NB4 (cell line): ENCODE measurements around the gene INHBC.
A peak's percentile ranks its signal among the peaks of the same experiment; 100 is the strongest.
"Not testable (repeated sequence)": the region's sequence is repeated elsewhere in the genome, so short reads cannot be mapped to it uniquely, and the experiment has no call there.

Experiments
- DNase-seq: peaks from one replicate; pipeline ENCODE4 v3.0.0; 2010; ENCODE audit warnings: low read depth
- H3K4me3 ChIP-seq: one replicate; pipeline ENCODE4 v1.5.1; 2011; ENCODE audit warnings: mild to moderate bottlenecking, low read depth, low read length, moderate library complexity
- CTCF ChIP-seq: IDR thresholded peaks from one replicate; pipeline ENCODE4 v1.5.1; 2012; ENCODE audit warnings: low read depth, low read length
- MAX ChIP-seq: IDR thresholded peaks from 2 replicates; pipeline ENCODE4 v1.6.1; 2011; ENCODE audit warnings: low read depth, low read length
- MYC ChIP-seq: IDR thresholded peaks from 2 replicates; pipeline ENCODE4 v1.6.1; 2011; ENCODE audit warnings: low read depth, low read length
- POLR2A ChIP-seq: IDR thresholded peaks from 2 replicates; pipeline ENCODE4 v1.6.1; 2011; ENCODE audit warnings: mild to moderate bottlenecking; ENCODE audit not compliant: insufficient read length; ENCODE audit errors: extremely low read depth

Gene INHBC

GRCh38 chr12:57415088-57415487 lies 19.5 kb upstream of the INHBC start:
- no peak for DNase-seq
- H3K4me3 ChIP-seq: no peak overlapping the region
- no peak for TF ChIP-seq CTCF
- no peak for TF ChIP-seq MYC
- TF ChIP-seq POLR2A: no peak
- TF ChIP-seq MAX: no peak

- TF ChIP-seq CTCF: no peak
- TF ChIP-seq MYC: no peak
- no peak for TF ChIP-seq POLR2A
- TF ChIP-seq MAX: no peak
- no peak overlapping the region for H3K4me3 ChIP-seq
- peak; percentile 24 for DNase-seq
Measured at GRCh38 chr12:57416039-57416996, 18.3 kb upstream of the INHBC start.

- DNase-seq: no peak
- no peak for TF ChIP-seq CTCF
- TF ChIP-seq MYC: no peak
- TF ChIP-seq MAX: no peak
- no peak for TF ChIP-seq POLR2A
- no peak overlapping the region for H3K4me3 ChIP-seq
Measured at GRCh38 chr12:57418255-57418654, 16.3 kb upstream of the INHBC start.

- no peak for TF ChIP-seq POLR2A
- TF ChIP-seq MAX: no peak
- TF ChIP-seq CTCF: no peak
- no peak for TF ChIP-seq MYC
- H3K4me3 ChIP-seq: no peak overlapping the region
- DNase-seq: no peak
Measured at GRCh38 chr12:57419495-57419894, 15.1 kb upstream of the INHBC start.

- no peak for DNase-seq
- TF ChIP-seq CTCF: no peak
- no peak for TF ChIP-seq MYC
- no peak for TF ChIP-seq MAX
- no peak for TF ChIP-seq POLR2A
- no peak overlapping the region for H3K4me3 ChIP-seq
Measured at GRCh38 chr12:57420482-57420881, 14.1 kb upstream of the INHBC start.

GRCh38 chr12:57426948-57427347 lies 7.6 kb upstream of the INHBC start:
- not testable (repeated sequence) for H3K4me3 ChIP-seq, DNase-seq
